Measurements from ENCODE around the gene PABPC3.

Gene PABPC3

DNA sequence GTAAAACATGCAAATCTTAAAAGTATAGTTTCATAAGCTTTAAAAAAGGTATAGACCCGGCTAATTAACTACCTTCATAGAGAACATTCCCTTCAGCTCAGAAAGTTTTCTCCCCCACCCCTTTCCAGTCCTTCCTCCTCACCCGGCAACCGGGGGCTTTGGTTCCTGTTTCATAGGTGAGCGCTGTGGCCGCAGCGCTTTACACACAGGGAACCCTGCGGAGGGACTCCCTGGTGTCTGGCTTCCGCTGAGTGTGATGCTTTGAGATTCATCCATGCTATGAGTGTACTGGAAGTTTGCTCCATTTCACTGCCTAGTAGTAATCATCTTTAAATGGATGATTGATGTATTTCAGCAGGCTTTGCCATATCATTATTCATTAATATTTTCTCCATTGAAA lies 26.0 kb upstream of the PABPC3 start:
- no peak overlapping the region for H3K4me3 ChIP-seq (ENCODE audit: control insufficient read depth, low read depth, low read length)
- DNase-seq (ENCODE audit: low read depth), result no peak
- TF ChIP-seq CTCF (IDR thresholded peaks at IDR 0.05; ENCODE audit: control insufficient read depth, insufficient read depth, low read depth, low read length, missing control alignments), result no peak

GRCh38 chr13:25080773-25081172 lies 15.2 kb upstream of the PABPC3 start:
- DNase-seq (ENCODE audit: low read depth), result no peak
- TF ChIP-seq CTCF (IDR thresholded peaks at IDR 0.05; ENCODE audit: control insufficient read depth, insufficient read depth, low read depth, low read length, missing control alignments), result no peak
- no peak overlapping the region for H3K4me3 ChIP-seq (ENCODE audit: control insufficient read depth, low read depth, low read length)

DNA sequence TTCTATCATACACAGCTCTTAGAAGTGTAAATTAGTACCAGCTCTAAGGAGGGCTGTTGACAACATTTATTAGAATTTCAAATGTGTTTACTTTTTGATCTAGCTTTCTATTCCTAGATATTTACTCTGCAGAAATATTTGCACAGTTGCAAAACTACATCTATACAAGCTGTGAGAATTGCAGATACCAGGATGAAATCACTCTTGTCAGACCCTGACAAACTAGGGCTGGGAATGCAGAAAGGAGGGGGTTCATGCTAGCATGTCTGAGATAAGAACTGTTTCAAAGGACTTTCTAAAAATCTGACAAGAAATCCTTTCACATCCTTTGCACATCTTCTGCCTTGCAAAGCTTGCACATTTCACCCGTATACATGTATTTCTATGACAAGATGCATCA lies 11.8 kb upstream of the PABPC3 start:
- no peak for DNase-seq (ENCODE audit: low read depth)

DNA sequence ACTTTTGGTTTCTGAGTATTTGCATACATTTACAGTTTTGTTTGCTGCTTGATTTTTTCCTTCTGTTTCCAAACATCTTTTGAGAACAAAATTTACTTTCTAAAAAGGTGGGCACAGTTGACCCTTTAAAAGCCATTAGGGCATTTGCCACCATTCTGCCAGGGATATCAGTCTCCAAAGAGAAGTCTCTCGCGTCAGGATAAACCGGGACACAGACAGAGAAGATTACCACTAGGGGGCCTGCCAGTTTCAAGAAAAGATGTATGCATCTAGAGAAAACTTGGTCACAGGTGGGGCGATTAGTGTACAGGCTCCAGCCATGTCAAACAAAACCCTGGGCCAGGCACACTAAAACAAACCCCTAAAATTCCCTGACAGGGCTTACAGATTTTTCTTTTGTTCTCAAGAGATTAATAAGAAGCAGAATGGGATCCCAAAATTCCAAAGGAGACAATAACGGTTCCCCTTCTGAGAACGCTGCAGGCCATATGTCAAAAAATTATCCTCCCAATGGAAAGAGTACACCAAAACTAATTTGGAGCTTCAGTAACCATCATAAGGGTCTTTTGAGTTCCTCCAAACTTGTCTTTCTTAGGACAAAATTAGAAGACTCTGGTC lies 10.7 kb upstream of the PABPC3 start:
- peak; percentile 3 for DNase-seq (ENCODE audit: low read depth)
- peak; percentile 75 for TF ChIP-seq CTCF (IDR thresholded peaks at IDR 0.05; ENCODE audit: control insufficient read depth, insufficient read depth, low read depth, low read length, missing control alignments)
- H3K4me3 ChIP-seq (ENCODE audit: control insufficient read depth, low read depth, low read length), result no peak overlapping the region

More for the DNA sequence above, 11.8 kb upstream of the PABPC3 start:
- no peak for TF ChIP-seq CTCF (IDR thresholded peaks at IDR 0.05; ENCODE audit: control insufficient read depth, insufficient read depth, low read depth, low read length, missing control alignments)
- no peak overlapping the region for H3K4me3 ChIP-seq (ENCODE audit: control insufficient read depth, low read depth, low read length)

- no peak for TF ChIP-seq CTCF (IDR thresholded peaks at IDR 0.05; ENCODE audit: control insufficient read depth, insufficient read depth, low read depth, low read length, missing control alignments)
- no peak overlapping the region for H3K4me3 ChIP-seq (ENCODE audit: control insufficient read depth, low read depth, low read length)
- no peak for DNase-seq (ENCODE audit: low read depth)
Measured at GRCh38 chr13:25088562-25089221, 7.2 kb upstream of the PABPC3 start.

GRCh38 chr13:25097426-25097825 lies 1.5 kb downstream of the PABPC3 start:
- H3K4me3 ChIP-seq (ENCODE audit: control insufficient read depth, low read depth, low read length), result no peak overlapping the region
- no peak for DNase-seq (ENCODE audit: low read depth)
- no peak for TF ChIP-seq CTCF (IDR thresholded peaks at IDR 0.05; ENCODE audit: control insufficient read depth, insufficient read depth, low read depth, low read length, missing control alignments)
